CD4-positive, alpha-beta T cell treated with Interleukin-17A for 4 hours (primary cell): Measurements from ENCODE around the gene KRTAP25-1.

Source experiments
- DNase-seq: peaks from one replicate; pipeline ENCODE4 v3.0.0-alpha.2; 2020; ENCODE audit warnings: mixed read lengths

KRTAP25-1 gene

GRCh38 chr21:30289215-30289614 is at the start of gene KRTAP25-1:
Gene KRTAP25-1, minus strand, starts transcription at chr21:30289514. Its CDS starts 24 bp downstream, at chr21:30289490.
- DNase-seq, result no peak

GRCh38 chr21:30338717-30339116 is 49.4 kb upstream of the KRTAP25-1 start:
- no peak for DNase-seq

- DNase-seq, result no peak
These were observed 48.5 kb upstream of the KRTAP25-1 start for GRCh38 chr21:30337772-30338171.

GRCh38 chr21:30337276-30337744 is 48.0 kb upstream of the KRTAP25-1 start, which contains the start of gene KRTAP27-1:
Gene KRTAP27-1, minus strand, starts transcription at chr21:30337694. Its CDS starts 26 bp downstream, at chr21:30337668.
- no peak for DNase-seq

GRCh38 chr21:30336596-30336995 is 47.3 kb upstream of the KRTAP25-1 start:
- DNase-seq, result no peak

GRCh38 chr21:30333736-30334135 is 44.4 kb upstream of the KRTAP25-1 start:
- DNase-seq, result no peak

GRCh38 chr21:30332681-30333080 is 43.4 kb upstream of the KRTAP25-1 start:
- DNase-seq, result no peak

- no peak for DNase-seq
These were observed 40.0 kb upstream of the KRTAP25-1 start for GRCh38 chr21:30329203-30329875.

- DNase-seq, result no peak
These were observed 37.1 kb upstream of the KRTAP25-1 start for GRCh38 chr21:30326390-30326789.

GRCh38 chr21:30320215-30320614 is 30.9 kb upstream of the KRTAP25-1 start, which contains the start of gene KRTAP26-1:
Gene KRTAP26-1, minus strand, starts transcription at chr21:30320315. Its CDS starts 280 bp downstream, at chr21:30320035.
- no peak for DNase-seq

GRCh38 chr21:30315701-30316100 is 26.4 kb upstream of the KRTAP25-1 start:
- DNase-seq, result no peak

- no peak for DNase-seq
These were observed 17.6 kb upstream of the KRTAP25-1 start for GRCh38 chr21:30306884-30307283.

GRCh38 chr21:30305136-30305535 is 15.8 kb upstream of the KRTAP25-1 start:
- no peak for DNase-seq

GRCh38 chr21:30282850-30283249 is 6.5 kb downstream of the KRTAP25-1 start, which contains the start of gene KRTAP24-1:
Gene KRTAP24-1, minus strand, starts transcription at chr21:30282950. Its CDS starts 18 bp downstream, at chr21:30282932.
- DNase-seq, result no peak

- DNase-seq, result no peak
These were observed 17.7 kb downstream of the KRTAP25-1 start for GRCh38 chr21:30271611-30272010.

- DNase-seq, result no peak
These were observed 18.2 kb downstream of the KRTAP25-1 start for GRCh38 chr21:30271156-30271555.

GRCh38 chr21:30269803-30270530 is 19.3 kb downstream of the KRTAP25-1 start:
- no peak for DNase-seq

GRCh38 chr21:30268608-30269197 is 20.6 kb downstream of the KRTAP25-1 start:
- DNase-seq, result no peak

GRCh38 chr21:30257773-30258172 is 31.5 kb downstream of the KRTAP25-1 start:
- DNase-seq, result no peak

- DNase-seq, result no peak
These were observed 33.2 kb downstream of the KRTAP25-1 start for GRCh38 chr21:30256100-30256499.

GRCh38 chr21:30255679-30256078 is 33.6 kb downstream of the KRTAP25-1 start:
- DNase-seq, result no peak

- no peak for DNase-seq
These were observed 37.5 kb downstream of the KRTAP25-1 start for GRCh38 chr21:30251781-30252180.

- DNase-seq, result no peak
These were observed 39.4 kb downstream of the KRTAP25-1 start for GRCh38 chr21:30249936-30250335.
